Cortex of kidney (tissue), 1 donor: ENCODE measurements around the gene SPIN3.
"Not testable (repeated sequence)": the region's sequence is repeated elsewhere in the genome, so short reads cannot be mapped to it uniquely, and the experiment has no call there.

ENCODE experiments used
- DNase-seq: peaks from one replicate; lab custom pipeline; 2025; lab: John Stamatoyannopoulos, UW

Gene SPIN3

GRCh38 chrX:56995271-56995994 is at the start of gene SPIN3:
SPIN3 (minus strand) TSS chrX:56995541; CDS start chrX:56994947, 594 bp downstream.
- DNase-seq, result no peak

GRCh38 chrX:57044245-57044644 is 48.9 kb upstream of the SPIN3 start:
- DNase-seq, result no peak

- not testable (repeated sequence) for DNase-seq
Measured at GRCh38 chrX:57037265-57037664, 41.9 kb upstream of the SPIN3 start.

GRCh38 chrX:56994375-56995270 is 718 bp downstream of the SPIN3 start:
- no peak for DNase-seq

- no peak for DNase-seq
Measured at GRCh38 chrX:56987741-56988140, 7.6 kb downstream of the SPIN3 start.

GRCh38 chrX:56986138-56986537 is 9.2 kb downstream of the SPIN3 start:
- DNase-seq, result no peak

GRCh38 chrX:56978172-56978571 is 17.2 kb downstream of the SPIN3 start:
- DNase-seq, result no peak

GRCh38 chrX:56975611-56976010 is 19.7 kb downstream of the SPIN3 start:
- DNase-seq, result no peak

- no peak for DNase-seq
Measured at GRCh38 chrX:56974408-56974807, 20.9 kb downstream of the SPIN3 start.

- no peak for DNase-seq
Measured at GRCh38 chrX:56969559-56969958, 25.8 kb downstream of the SPIN3 start.

- no peak for DNase-seq
Measured at GRCh38 chrX:56968980-56969379, 26.4 kb downstream of the SPIN3 start.

GRCh38 chrX:56963377-56963776 is 32.0 kb downstream of the SPIN3 start:
- DNase-seq, result no peak

- DNase-seq, result no peak
Measured at GRCh38 chrX:56947699-56948098, 47.6 kb downstream of the SPIN3 start.

- not testable (repeated sequence) for DNase-seq
Measured at GRCh38 chrX:56946201-56946600, 49.1 kb downstream of the SPIN3 start.

- not testable (repeated sequence) for DNase-seq
Measured at GRCh38 chrX:56945226-56945625, 50.1 kb downstream of the SPIN3 start.

GRCh38 chrX:56943264-56943663 is 52.1 kb downstream of the SPIN3 start:
- DNase-seq, result no peak
